HFFc6 (cell line): ENCODE measurements around the gene CDKN2B. TPM values are rescaled to one million over a fixed set of nuclear protein-coding genes. Genes with fewer than 3 reads are reported as not detected.

Source experiments
- DNase-seq: peaks from one replicate; pipeline ENCODE4 v3.0.0-alpha.2; 2018
- H3K27ac Mint-ChIP-seq: 2 replicates; pipeline ENCODE4 v1.8.0; 2020; ENCODE audit warnings: mild to moderate bottlenecking, mixed read lengths
- H3K27me3 Mint-ChIP-seq: 2 replicates; pipeline ENCODE4 v1.8.0; 2021; ENCODE audit warnings: mild to moderate bottlenecking, moderate library complexity, mixed read lengths; ENCODE audit not compliant: insufficient read depth
- H3K36me3 Mint-ChIP-seq: 2 replicates; pipeline ENCODE4 v1.8.0; 2021; ENCODE audit warnings: low read depth, mixed read lengths
- H3K4me1 Mint-ChIP-seq: 2 replicates; pipeline ENCODE4 v1.8.0; 2020; ENCODE audit warnings: low read depth, mixed read lengths
- H3K4me3 Mint-ChIP-seq: 2 replicates; pipeline ENCODE4 v1.8.0; 2020; ENCODE audit warnings: mild to moderate bottlenecking, moderate library complexity, mixed read lengths
- H3K9me3 Mint-ChIP-seq: 2 replicates; pipeline ENCODE4 v1.8.0; 2020; ENCODE audit warnings: mild to moderate bottlenecking, mixed read lengths
- total RNA-seq, 6 experiments: library from RNA; stranded (reverse); fragmentation: NEBNext Ultra II Directional; extraction: Animal tissue kit (Norgen Biotek cat#: 25700); gene quantifications; 2 replicates in 1 of 6; 3 replicates in 5 of 6; pipeline ENCODE4 v1.2.3, GENCODE V29; 2021
- TF ChIP-seq, protein P1 (sequence below): fragments of 200-600 bp; sonication (generic); IDR thresholded peaks from 2 replicates; pipeline ENCODE4 v1.5.0; 2021; ENCODE audit warnings: antibody characterized with exemption, mild to moderate bottlenecking

Gene CDKN2B
- total RNA-seq, 6 experiments from 2014 or later: 7.1 to 11.6 (median 8.9) TPM

- TF ChIP-seq, protein P1, sequence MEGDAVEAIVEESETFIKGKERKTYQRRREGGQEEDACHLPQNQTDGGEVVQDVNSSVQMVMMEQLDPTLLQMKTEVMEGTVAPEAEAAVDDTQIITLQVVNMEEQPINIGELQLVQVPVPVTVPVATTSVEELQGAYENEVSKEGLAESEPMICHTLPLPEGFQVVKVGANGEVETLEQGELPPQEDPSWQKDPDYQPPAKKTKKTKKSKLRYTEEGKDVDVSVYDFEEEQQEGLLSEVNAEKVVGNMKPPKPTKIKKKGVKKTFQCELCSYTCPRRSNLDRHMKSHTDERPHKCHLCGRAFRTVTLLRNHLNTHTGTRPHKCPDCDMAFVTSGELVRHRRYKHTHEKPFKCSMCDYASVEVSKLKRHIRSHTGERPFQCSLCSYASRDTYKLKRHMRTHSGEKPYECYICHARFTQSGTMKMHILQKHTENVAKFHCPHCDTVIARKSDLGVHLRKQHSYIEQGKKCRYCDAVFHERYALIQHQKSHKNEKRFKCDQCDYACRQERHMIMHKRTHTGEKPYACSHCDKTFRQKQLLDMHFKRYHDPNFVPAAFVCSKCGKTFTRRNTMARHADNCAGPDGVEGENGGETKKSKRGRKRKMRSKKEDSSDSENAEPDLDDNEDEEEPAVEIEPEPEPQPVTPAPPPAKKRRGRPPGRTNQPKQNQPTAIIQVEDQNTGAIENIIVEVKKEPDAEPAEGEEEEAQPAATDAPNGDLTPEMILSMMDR: no peak
- no peak overlapping the region for H3K4me3 Mint-ChIP-seq
- no peaks in the 10 kb centered on the region for H3K36me3 Mint-ChIP-seq
- H3K4me1 Mint-ChIP-seq: peaks cover 35% of the 10 kb centered on the region
- no peak for DNase-seq
- no peaks in the 10 kb centered on the region for H3K9me3 Mint-ChIP-seq
- peaks cover 2% of the 10 kb centered on the region; the same call in 1 of the 2 replicates for H3K27me3 Mint-ChIP-seq
- no peak overlapping the region for H3K27ac Mint-ChIP-seq
Observed at GRCh38 chr9:22028394-22028793, 19.3 kb upstream of the CDKN2B start.

- no peak overlapping the region for H3K27ac Mint-ChIP-seq
- H3K27me3 Mint-ChIP-seq: peaks cover 2% of the 10 kb centered on the region; the same call in 1 of the 2 replicates
- peaks cover 4% of the 10 kb centered on the region for H3K36me3 Mint-ChIP-seq
- peaks cover 24% of the 10 kb centered on the region for H3K4me1 Mint-ChIP-seq
- TF ChIP-seq, protein P1: no peak
- no peak for DNase-seq
- peaks cover 5% of the 10 kb centered on the region; the same call in 1 of the 2 replicates for H3K9me3 Mint-ChIP-seq
- H3K4me3 Mint-ChIP-seq: no peak overlapping the region
Observed at GRCh38 chr9:22026696-22027095, 17.6 kb upstream of the CDKN2B start.

GRCh38 chr9:22022396-22022795 is 13.3 kb upstream of the CDKN2B start:
- Mint-ChIP-seq H3K4me3 (no peak overlapping the region), H3K27ac (no peak overlapping the region), H3K27me3 (peaks cover 2% of the 10 kb centered on the region; the same call in 1 of the 2 replicates), H3K4me1 (no peaks in the 10 kb centered on the region), H3K36me3 (peaks cover 13% of the 10 kb centered on the region), H3K9me3 (peaks cover 5% of the 10 kb centered on the region; the same call in 1 of the 2 replicates)
- TF ChIP-seq, protein P1: no peak
- no peak for DNase-seq

GRCh38 chr9:22010866-22011625 is 1.9 kb upstream of the CDKN2B start:
- H3K27me3 Mint-ChIP-seq: peaks cover 3% of the 10 kb centered on the region; the same call in 1 of the 2 replicates
- no peaks in the 10 kb centered on the region for H3K9me3 Mint-ChIP-seq
- H3K27ac Mint-ChIP-seq: no peak overlapping the region
- TF ChIP-seq, protein P1: no peak
- DNase-seq: no peak
- H3K4me3 Mint-ChIP-seq: no peak overlapping the region
- H3K36me3 Mint-ChIP-seq: peaks cover 8% of the 10 kb centered on the region; the same call in 1 of the 2 replicates
- H3K4me1 Mint-ChIP-seq: peaks cover 22% of the 10 kb centered on the region

- H3K4me1 Mint-ChIP-seq: peaks cover 38% of the 10 kb centered on the region
- peak overlapping the region; percentile 99 for H3K4me3 Mint-ChIP-seq
- peaks cover 8% of the 10 kb centered on the region for H3K27me3 Mint-ChIP-seq
- H3K36me3 Mint-ChIP-seq: peaks cover 12% of the 10 kb centered on the region
- no peaks in the 10 kb centered on the region for H3K9me3 Mint-ChIP-seq
- H3K27ac Mint-ChIP-seq: peak overlapping the region; percentile 98
- no peak for DNase-seq
- TF ChIP-seq, protein P1: no peak
Observed at GRCh38 chr9:22009506-22009867, 382 bp upstream of the CDKN2B start.
